ENCODE measurements around the gene PSORS1C2.
"Not testable (repeated sequence)": the region's sequence is repeated elsewhere in the genome, so short reads cannot be mapped to it uniquely, and the experiment has no call there.

PSORS1C2 gene

GRCh38 chr6:31165064-31165832, 26.4 kb upstream of the PSORS1C2 start:
- not testable (repeated sequence) for DNase-seq

- DNase-seq, result not testable (repeated sequence)
These were observed 25.7 kb upstream of the PSORS1C2 start for GRCh38 chr6:31164475-31165063.

GRCh38 chr6:31163922-31164321, 25.1 kb upstream of the PSORS1C2 start:
- no peak for DNase-seq

GRCh38 chr6:31162463-31163165, 23.7 kb upstream of the PSORS1C2 start:
- DNase-seq, result no peak

GRCh38 chr6:31161216-31162126, 22.6 kb upstream of the PSORS1C2 start:
- no peak for DNase-seq

- no peak for DNase-seq
These were observed 20.3 kb upstream of the PSORS1C2 start for GRCh38 chr6:31158863-31159855.

- DNase-seq, result peak; percentile 90 to 99
These were observed 19.4 kb upstream of the PSORS1C2 start, which contains the start of gene TCF19 for GRCh38 chr6:31158140-31158862. TCF19 (plus strand) TSS chr6:31158589; CDS start chr6:31159470, 881 bp downstream.

- DNase-seq, result no peak
These were observed 18.8 kb upstream of the PSORS1C2 start, which contains the start of gene CCHCR1 for GRCh38 chr6:31157513-31158139. CCHCR1 (minus strand) TSS chr6:31157802; CDS start chr6:31157600, 202 bp downstream.

GRCh38 chr6:31156641-31157040, 17.8 kb upstream of the PSORS1C2 start:
- no peak for DNase-seq

- no peak for DNase-seq
These were observed 15.6 kb upstream of the PSORS1C2 start for GRCh38 chr6:31154436-31154835.

- DNase-seq, result no peak
These were observed 13.9 kb upstream of the PSORS1C2 start for GRCh38 chr6:31152781-31153180.

GRCh38 chr6:31149827-31150447, 11.1 kb upstream of the PSORS1C2 start:
- no peak for DNase-seq

GRCh38 chr6:31145386-31145785, 6.5 kb upstream of the PSORS1C2 start:
- no peak for DNase-seq

- DNase-seq, result no peak
These were observed 6.1 kb upstream of the PSORS1C2 start for GRCh38 chr6:31144970-31145340.

GRCh38 chr6:31144296-31144969, 5.6 kb upstream of the PSORS1C2 start:
- DNase-seq, result no peak

- no peak for DNase-seq
These were observed 4.3 kb upstream of the PSORS1C2 start for GRCh38 chr6:31143148-31143547.

GRCh38 chr6:31142361-31142761, 3.5 kb upstream of the PSORS1C2 start:
- no peak for DNase-seq

- no peak for DNase-seq
These were observed 1.8 kb upstream of the PSORS1C2 start for GRCh38 chr6:31140643-31141042.

GRCh38 chr6:31139599-31139998, 733 bp upstream of the PSORS1C2 start:
- no peak for DNase-seq
